ENCODE data around the gene MEX3A. TPM values are rescaled to one million over a fixed set of nuclear protein-coding genes. Genes with fewer than 3 reads are reported as not detected.

Gene MEX3A
- total RNA-seq, 1 experiment from 2014 or later, result 68.0 TPM

GRCh38 chr1:156129687-156130577, 47.7 kb upstream of the MEX3A start:
- Histone ChIP-seq H3K9me3 (ENCODE audit: control insufficient read depth, low read depth, low read length) (no peaks in the 10 kb centered on the region), H3K18ac (ENCODE audit: insufficient read length, low read depth, low read length) (peak overlapping the region; percentile 31), H3K9ac (ENCODE audit: extremely low read depth, insufficient read length, low read length) (peak overlapping the region; percentile 1), H2AK5ac (ENCODE audit: insufficient read length, low read length) (peak overlapping the region; percentile 38), H3K4ac (ENCODE audit: low read depth, low read length) (no peak overlapping the region; the same call in 1 of the 2 replicates), H2BK12ac (ENCODE audit: insufficient read length, low read depth, low read length) (peak overlapping the region; percentile 0), H3K79me2 (ENCODE audit: insufficient read depth, low read length) (no peaks in the 10 kb centered on the region), H4K8ac (replicated peaks; ENCODE audit: insufficient read length, low read depth, low read length) (no peak overlapping the region), H3K27ac (ENCODE audit: insufficient read length, low read depth, low read length) (peak overlapping the region; percentile 72), H3T11ph (ENCODE audit: low read length) (no peak overlapping the region), H3K79me1 (ENCODE audit: insufficient read depth, low read depth, low read length, poor library complexity, severe bottlenecking) (no peaks in the 10 kb centered on the region), H4K20me1 (ENCODE audit: control insufficient read depth, insufficient read depth, insufficient read length) (no peaks in the 10 kb centered on the region), H2BK120ac (ENCODE audit: low read depth, low read length, poor library complexity, severe bottlenecking) (no peak overlapping the region), H3K23me2 (ENCODE audit: insufficient read length, low read depth, low read length, poor library complexity, severe bottlenecking) (no peaks in the 10 kb centered on the region), H2BK20ac (ENCODE audit: low read depth, low read length, poor library complexity, severe bottlenecking) (no peak overlapping the region), H4K91ac (ENCODE audit: insufficient read length, low read depth, low read length) (peak overlapping the region; percentile 25), H2BK15ac (ENCODE audit: low read depth, low read length) (no peak overlapping the region), H3K4me1 (ENCODE audit: insufficient read depth, low read length) (peaks cover 13% of the 10 kb centered on the region), H3K23ac (ENCODE audit: insufficient read length, low read depth, low read length) (no peak overlapping the region), H2BK5ac (ENCODE audit: insufficient read length, low read length) (no peak overlapping the region), H2AFZ (ENCODE audit: low read length) (no peak overlapping the region), H3K4me2 (ENCODE audit: insufficient read depth, insufficient read length, low read length) (peak overlapping the region; percentile 1), H3K56ac (ENCODE audit: insufficient read length, low read depth, low read length) (no peak overlapping the region), H3K27me3 (ENCODE audit: insufficient read depth, low read length) (no peaks in the 10 kb centered on the region), H3K14ac (ENCODE audit: insufficient read depth, low read length) (peak overlapping the region; percentile 55), H4K5ac (ENCODE audit: insufficient read length, low read depth, low read length) (peak overlapping the region; percentile 0)
- TF ChIP-seq, protein P1, sequence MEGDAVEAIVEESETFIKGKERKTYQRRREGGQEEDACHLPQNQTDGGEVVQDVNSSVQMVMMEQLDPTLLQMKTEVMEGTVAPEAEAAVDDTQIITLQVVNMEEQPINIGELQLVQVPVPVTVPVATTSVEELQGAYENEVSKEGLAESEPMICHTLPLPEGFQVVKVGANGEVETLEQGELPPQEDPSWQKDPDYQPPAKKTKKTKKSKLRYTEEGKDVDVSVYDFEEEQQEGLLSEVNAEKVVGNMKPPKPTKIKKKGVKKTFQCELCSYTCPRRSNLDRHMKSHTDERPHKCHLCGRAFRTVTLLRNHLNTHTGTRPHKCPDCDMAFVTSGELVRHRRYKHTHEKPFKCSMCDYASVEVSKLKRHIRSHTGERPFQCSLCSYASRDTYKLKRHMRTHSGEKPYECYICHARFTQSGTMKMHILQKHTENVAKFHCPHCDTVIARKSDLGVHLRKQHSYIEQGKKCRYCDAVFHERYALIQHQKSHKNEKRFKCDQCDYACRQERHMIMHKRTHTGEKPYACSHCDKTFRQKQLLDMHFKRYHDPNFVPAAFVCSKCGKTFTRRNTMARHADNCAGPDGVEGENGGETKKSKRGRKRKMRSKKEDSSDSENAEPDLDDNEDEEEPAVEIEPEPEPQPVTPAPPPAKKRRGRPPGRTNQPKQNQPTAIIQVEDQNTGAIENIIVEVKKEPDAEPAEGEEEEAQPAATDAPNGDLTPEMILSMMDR (conservative IDR thresholded peaks at IDR 0.05), result peak; percentile 100
- Mint-ChIP-seq H3K27ac (peak overlapping the region; percentile 93 to 100 (median 93)), H3K4me1 (peaks cover 29 to 30% of the 10 kb centered on the region in 2 experiments), H3K27me3 (ENCODE audit: low read depth) (no peaks in the 10 kb centered on the region), H3K36me3 (ENCODE audit: insufficient read depth in 1 of 3, low read depth in 3 of 3) (peaks cover 12 to 28% (median 24%) of the 10 kb centered on the region in 3 experiments), H3K4me3 (peak overlapping the region in 1 of 2 experiments; percentile 36; a peak in 1 of 5 replicates), H3K9me3 (no peaks in the 10 kb centered on the region)
- peak; percentile 98 for DNase-seq
- no CpG with 5 or more reads among the region's 7 CpGs for WGBS (ENCODE audit: extremely low coverage, insufficient read length, low lambda C conversion rate)

Data from H9 (cell line).